Stromal cell of bone marrow (primary cell): ENCODE data around the gene SMIM3.

Experiments used
- DNase-seq: peaks from one replicate; pipeline ENCODE4 v3.0.0-alpha.2; 2012; ENCODE audit warnings: low read depth

The SMIM3 gene

GRCh38 chr5:150765011-150765798 is 13.4 kb upstream of the SMIM3 start:
- no peak for DNase-seq

- DNase-seq: no peak
Observed at GRCh38 chr5:150765799-150766169, 12.8 kb upstream of the SMIM3 start.

- no peak for DNase-seq
Observed at GRCh38 chr5:150766251-150766650, 12.3 kb upstream of the SMIM3 start.

- no peak for DNase-seq
Observed at GRCh38 chr5:150771034-150771795, 7.3 kb upstream of the SMIM3 start.

- DNase-seq: peak; percentile 89
Observed at GRCh38 chr5:150774145-150774544, 4.4 kb upstream of the SMIM3 start.

- DNase-seq: no peak
Observed at GRCh38 chr5:150777685-150778084, 872 bp upstream of the SMIM3 start.

GRCh38 chr5:150778088-150778516 is 455 bp upstream of the SMIM3 start:
- DNase-seq: no peak

GRCh38 chr5:150779397-150780186 is 1.0 kb downstream of the SMIM3 start:
- DNase-seq: no peak

- DNase-seq: no peak
Observed at GRCh38 chr5:150780187-150780692, 1.7 kb downstream of the SMIM3 start.

GRCh38 chr5:150780816-150781221 is 2.3 kb downstream of the SMIM3 start:
- peak; percentile 77 for DNase-seq

GRCh38 chr5:150781706-150782614 is 3.4 kb downstream of the SMIM3 start:
- DNase-seq: peak; percentile 99

GRCh38 chr5:150782850-150783249 is 4.3 kb downstream of the SMIM3 start:
- no peak for DNase-seq

- DNase-seq: peak; percentile 97
Observed at GRCh38 chr5:150783422-150783928, 4.9 kb downstream of the SMIM3 start.

- DNase-seq: no peak
Observed at GRCh38 chr5:150785950-150786349, 7.4 kb downstream of the SMIM3 start.

GRCh38 chr5:150786876-150787275 is 8.3 kb downstream of the SMIM3 start:
- no peak for DNase-seq

- DNase-seq: no peak
Observed at GRCh38 chr5:150787656-150788055, 9.1 kb downstream of the SMIM3 start.

- DNase-seq: no peak
Observed at GRCh38 chr5:150788977-150789376, 10.4 kb downstream of the SMIM3 start.

GRCh38 chr5:150789450-150789849 is 10.9 kb downstream of the SMIM3 start:
- no peak for DNase-seq

- DNase-seq: peak; percentile 99
Observed at GRCh38 chr5:150789943-150790611, 11.5 kb downstream of the SMIM3 start.

- DNase-seq: no peak
Observed at GRCh38 chr5:150791536-150791935, 13.0 kb downstream of the SMIM3 start.
